CD4-positive, alpha-beta T cell treated with Interleukin-4 for 1 hour (primary cell): ENCODE measurements around the gene GINS2.

Source experiments
- DNase-seq, 2 donors: peaks; one replicate each; pipeline ENCODE4 v3.0.0-alpha.2; 2020 to 2022

GINS2 gene

GRCh38 chr16:85637808-85638647 lies 50.7 kb downstream of the GINS2 start:
- DNase-seq: no peak

GRCh38 chr16:85637061-85637807 lies 51.5 kb downstream of the GINS2 start:
- no peak for DNase-seq

DNA sequence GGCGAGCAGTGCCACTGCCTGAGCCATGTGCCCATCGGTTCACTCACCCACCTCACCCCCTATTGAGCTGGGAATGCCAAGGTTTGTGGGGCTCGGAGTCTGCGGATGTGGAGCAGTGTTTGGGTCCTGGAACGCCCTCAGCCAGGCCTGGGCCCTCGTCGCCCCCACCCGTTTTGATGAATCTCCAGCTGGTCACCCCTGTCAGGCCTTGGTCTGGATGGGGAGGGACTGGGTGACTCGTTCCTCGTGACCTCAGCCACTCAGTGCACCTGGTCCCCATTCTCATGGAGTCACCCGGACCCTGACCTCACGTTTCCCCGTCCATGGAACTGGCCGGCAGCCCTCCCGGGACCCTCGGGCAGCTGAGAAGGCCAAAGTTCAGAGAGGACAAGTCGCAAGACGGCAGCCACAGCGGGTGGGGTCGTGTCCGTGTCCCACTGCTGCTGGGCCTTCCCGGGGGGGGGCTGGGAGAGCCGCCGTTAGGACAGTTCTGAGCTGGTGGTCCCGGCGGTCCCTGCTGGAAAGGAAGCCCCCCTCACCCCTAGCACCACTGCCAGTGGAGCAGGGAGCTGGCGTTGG lies 52.4 kb downstream of the GINS2 start:
- DNase-seq: no peak

DNA sequence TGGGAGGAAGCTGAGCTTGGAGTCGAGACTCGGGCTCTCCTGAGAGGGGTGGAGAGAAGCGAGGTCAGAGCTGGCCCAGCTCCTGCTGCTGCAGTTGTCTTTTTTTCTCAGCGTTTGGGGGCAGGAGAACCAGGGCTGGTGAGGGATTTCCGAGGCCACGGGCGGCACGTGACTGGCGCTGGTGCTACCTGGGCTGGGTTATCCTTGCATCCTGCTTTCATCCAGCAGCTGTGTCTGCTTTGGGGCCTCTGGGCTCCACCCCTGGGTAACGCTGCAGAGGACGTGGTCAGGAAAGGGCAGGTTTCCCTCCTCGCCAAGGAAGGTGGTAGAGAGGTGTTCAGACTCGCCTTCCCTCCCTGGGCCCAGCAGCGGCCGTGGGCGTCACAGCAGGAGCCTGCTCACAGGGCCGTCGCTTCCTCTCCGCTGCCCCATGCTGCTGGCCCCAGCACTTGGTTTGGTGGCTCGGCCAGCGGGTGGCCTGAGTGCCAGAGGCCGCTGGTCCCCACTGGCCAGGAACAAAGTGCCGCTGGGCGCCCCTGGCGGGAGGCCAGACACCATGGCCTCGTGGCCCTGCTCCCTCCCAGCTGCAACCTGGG lies 53.1 kb downstream of the GINS2 start:
- no peak for DNase-seq

- no peak for DNase-seq
Measured at GRCh38 chr16:85634747-85635544, 53.8 kb downstream of the GINS2 start.

- DNase-seq: no peak
Measured at GRCh38 chr16:85633888-85634287, 54.9 kb downstream of the GINS2 start.

GRCh38 chr16:85633438-85633743 lies 55.4 kb downstream of the GINS2 start:
- no peak for DNase-seq

- no peak for DNase-seq
Measured at GRCh38 chr16:85632709-85633437, 55.9 kb downstream of the GINS2 start.

DNA sequence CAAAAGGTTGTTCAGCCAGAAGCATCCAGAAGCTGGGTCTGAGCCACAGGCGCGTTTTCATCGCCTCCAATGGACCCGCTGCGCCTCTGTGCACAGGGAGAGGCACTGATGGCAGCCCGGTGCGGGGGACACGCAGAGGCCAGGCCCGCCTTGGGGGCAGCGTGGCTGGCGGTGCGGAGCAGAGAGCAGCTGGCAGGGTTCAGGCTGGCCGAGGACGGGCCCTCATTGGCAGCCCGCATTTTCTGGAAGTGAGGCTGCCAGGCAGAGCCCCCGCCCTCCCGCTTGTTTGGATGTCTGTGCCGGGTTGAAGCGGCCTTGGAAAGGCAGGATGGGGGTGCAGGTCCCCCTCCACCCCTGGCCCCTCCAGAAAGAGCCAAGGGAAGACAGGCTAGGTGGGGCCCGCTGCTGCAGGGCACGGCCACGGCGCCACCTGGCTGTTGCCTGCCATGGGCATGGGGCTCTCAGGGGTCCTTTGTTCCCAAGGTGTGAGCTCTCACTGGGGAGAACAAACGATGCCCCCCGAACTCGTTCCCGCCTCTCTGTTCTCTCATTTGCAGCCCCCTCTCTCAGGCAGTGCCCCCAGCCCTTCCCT lies 56.9 kb downstream of the GINS2 start:
- no peak for DNase-seq

DNA sequence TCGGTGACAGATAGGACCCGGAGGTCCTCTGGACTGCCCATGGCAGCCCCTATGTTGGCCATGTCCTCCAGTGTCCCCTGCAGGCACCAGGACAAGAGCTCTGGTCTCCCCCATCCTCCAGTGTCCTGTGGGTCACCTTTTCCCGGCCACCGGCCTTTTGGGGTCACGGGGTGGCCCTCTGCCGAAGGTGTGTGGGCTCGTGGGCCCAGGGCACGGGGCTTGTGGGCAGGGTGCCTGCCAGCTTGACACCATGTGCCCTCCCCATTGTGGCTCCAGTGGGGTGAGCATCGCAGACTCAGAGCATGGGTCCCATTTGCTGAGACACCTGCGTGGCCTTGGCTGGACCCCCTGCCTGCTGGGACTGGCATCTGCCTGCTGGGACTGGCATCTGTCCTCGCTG lies 57.5 kb downstream of the GINS2 start:
- no peak for DNase-seq

DNA sequence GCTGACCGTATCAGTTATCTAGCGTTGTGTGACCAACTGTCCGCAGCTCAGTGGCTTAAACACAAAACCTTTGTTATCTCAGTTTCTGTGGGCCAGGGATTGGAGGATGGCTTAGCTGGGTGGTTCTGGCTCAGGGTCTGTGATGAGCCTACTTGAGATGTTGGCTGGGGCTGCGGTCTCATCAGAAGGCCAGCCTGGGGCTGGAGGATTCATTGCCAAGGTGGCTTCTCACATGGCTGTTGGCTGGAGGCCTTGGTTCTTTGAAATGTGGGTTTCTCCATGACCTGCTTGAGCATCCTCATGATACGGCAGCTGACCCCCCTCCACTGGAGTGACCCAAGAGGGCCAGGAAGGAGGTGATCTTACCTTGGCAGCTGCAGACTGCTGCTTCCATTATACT lies 58.9 kb downstream of the GINS2 start:
- no peak for DNase-seq

- no peak for DNase-seq
Measured at GRCh38 chr16:85629326-85629725, 59.4 kb downstream of the GINS2 start.

DNA sequence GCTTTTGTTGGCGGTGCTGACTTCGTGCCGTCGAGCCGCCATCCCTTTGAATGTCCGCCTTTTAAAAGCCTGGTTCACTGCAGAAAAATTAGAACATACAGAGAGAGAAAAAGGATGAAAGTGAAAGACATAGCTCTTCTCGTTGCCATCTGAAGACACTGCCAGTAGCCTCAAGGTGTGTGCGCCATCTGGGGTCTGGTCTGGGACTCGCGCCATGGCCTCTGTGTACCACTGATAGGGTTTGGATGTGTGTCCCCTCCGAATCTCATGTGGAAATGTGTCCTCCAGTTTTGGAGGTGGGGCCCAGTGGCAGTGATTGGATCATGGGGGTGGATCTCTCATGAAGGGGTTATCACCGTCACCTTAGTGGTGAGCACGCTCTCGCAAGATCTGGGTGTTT lies 60.1 kb downstream of the GINS2 start:
- DNase-seq: no peak

- no peak for DNase-seq
Measured at GRCh38 chr16:85628265-85628556, 60.5 kb downstream of the GINS2 start.

DNA sequence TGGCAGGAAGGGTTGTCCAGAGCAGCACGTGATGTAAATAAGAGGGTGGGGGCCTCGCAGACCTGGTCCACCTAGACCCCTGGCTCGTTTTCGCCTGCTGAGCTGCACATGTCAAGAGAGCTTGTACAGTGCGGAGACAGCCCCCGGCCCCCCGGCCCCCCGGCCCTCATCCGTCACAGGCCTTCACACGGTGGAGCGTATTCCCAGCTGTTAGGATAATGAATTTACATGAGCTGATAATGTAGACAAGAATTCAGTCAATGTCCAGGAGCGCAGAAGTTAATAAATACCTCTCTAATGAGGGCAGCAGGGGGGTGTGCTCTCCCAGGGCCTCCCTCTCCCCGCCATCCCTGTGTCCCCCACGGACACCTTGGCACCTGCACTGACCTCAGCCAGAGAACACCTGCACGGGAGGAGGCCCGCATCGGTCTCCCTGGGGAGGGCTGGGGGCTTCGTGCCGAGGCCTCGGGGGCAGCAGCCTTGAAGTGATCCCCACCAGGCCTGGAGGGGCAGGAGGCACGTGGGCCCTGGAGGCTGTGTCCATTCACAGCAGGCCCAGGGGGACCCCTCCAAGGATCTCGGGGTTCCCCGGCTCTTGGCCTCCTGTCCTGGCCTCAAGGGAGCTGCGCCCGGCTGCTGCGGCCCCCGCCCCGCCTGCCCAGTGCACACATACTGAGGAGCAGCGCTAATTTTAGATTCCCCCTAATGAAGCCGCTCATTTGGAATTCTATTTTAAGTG lies 61.1 kb downstream of the GINS2 start:
- DNase-seq: no peak

DNA sequence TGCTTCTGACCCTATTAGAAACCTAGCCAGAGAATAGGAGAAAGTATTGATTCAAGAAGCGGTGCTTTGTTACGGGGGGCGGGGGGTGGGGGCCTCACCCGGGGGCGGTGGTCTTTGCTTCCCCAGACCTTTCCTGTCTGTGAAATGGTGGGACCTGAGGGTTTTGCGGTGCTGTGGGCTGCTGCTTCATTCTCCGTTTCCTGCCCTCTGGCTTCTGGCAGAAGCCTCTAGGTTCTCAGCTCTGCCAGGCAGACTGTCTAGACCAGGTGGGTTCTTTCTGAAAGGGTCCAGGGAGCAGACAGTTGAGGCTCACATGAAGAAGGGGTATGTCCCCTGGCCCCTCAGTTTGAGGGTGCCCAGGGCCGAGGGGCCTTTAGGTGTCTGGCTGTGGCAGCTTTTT lies 61.7 kb downstream of the GINS2 start:
- DNase-seq: no peak
